ENCODE data around the gene HLA-B.

Gene HLA-B

GRCh38 chr6:31332637-31333602 lies 24.1 kb downstream of the HLA-B start:
- DNase-seq (ENCODE audit: low spot score) = no peak
- no CpG with 5 or more reads among the region's 4 CpGs for WGBS, 2 donors (ENCODE audit: extremely low coverage in 2 of 2, insufficient read length in 2 of 2, insufficient replicate concordance in 1 of 2)

GRCh38 chr6:31328355-31328960 lies 28.5 kb downstream of the HLA-B start:
- no CpG with 5 or more reads among the region's 7 CpGs for WGBS, 2 donors (ENCODE audit: extremely low coverage in 2 of 2, insufficient read length in 2 of 2, insufficient replicate concordance in 1 of 2)
- Histone ChIP-seq H2BK15ac (ENCODE audit: low read length) (no peak overlapping the region), H3K14ac (ENCODE audit: low read length) (no peak overlapping the region), H2AFZ (ENCODE audit: low read length) (no peak overlapping the region), H2BK120ac (ENCODE audit: low read depth, low read length) (no peak overlapping the region), H3K18ac (ENCODE audit: low read length) (no peak overlapping the region), H2BK12ac (ENCODE audit: low read length) (no peak overlapping the region), H3K23ac (ENCODE audit: low read depth, low read length, poor library complexity) (no peak overlapping the region), H3K27me3 (ENCODE audit: control insufficient read depth in 3 of 3, insufficient read depth in 3 of 3, low read depth in 1 of 3, low read length in 3 of 3) (no peaks in the 10 kb centered on the region), H3K9me3 (replicated peaks in 1 of 2; ENCODE audit: control insufficient read depth in 2 of 2, insufficient read depth in 1 of 2, low read depth in 1 of 2, low read length in 2 of 2) (peaks cover 0 to 10% of the 10 kb centered on the region in 2 donors), H4K8ac (ENCODE audit: low read depth, low read length) (no peak overlapping the region), H2BK5ac (ENCODE audit: low read length) (no peak overlapping the region), H3K79me1 (ENCODE audit: low read depth, low read length) (no peaks in the 10 kb centered on the region), H3K27ac (replicated peaks; ENCODE audit: low read length) (no peak overlapping the region), H3K4me1 (ENCODE audit: control insufficient read depth in 2 of 2, insufficient read depth in 1 of 2, low read depth in 1 of 2, low read length in 2 of 2) (no peaks in the 10 kb centered on the region), H2AK5ac (ENCODE audit: low read depth, low read length) (no peak overlapping the region), H4K91ac (ENCODE audit: low read depth, low read length, poor library complexity) (no peak overlapping the region), H3K36me3 (replicated peaks in 1 of 2; ENCODE audit: control insufficient read depth in 2 of 2, insufficient read depth in 2 of 2, low read length in 2 of 2) (no peaks in the 10 kb centered on the region), H3K9ac (ENCODE audit: low read depth, low read length, poor library complexity) (no peak overlapping the region), H3K4ac (ENCODE audit: low read length) (no peak overlapping the region), H3K4me2 (ENCODE audit: insufficient read depth, low read length, poor library complexity, severe bottlenecking) (no peak overlapping the region), H3K4me3 (ENCODE audit: low read length in 2 of 2) (no peak overlapping the region)
- no peak for DNase-seq (ENCODE audit: low spot score)

More at GRCh38 chr6:31332637-31333602, 24.1 kb downstream of the HLA-B start:
- Histone ChIP-seq H3K27ac (replicated peaks; ENCODE audit: low read length) (no peak overlapping the region), H2BK120ac (ENCODE audit: low read depth, low read length) (no peak overlapping the region), H2BK15ac (ENCODE audit: low read length) (no peak overlapping the region), H4K8ac (ENCODE audit: low read depth, low read length) (no peak overlapping the region), H3K23ac (ENCODE audit: low read depth, low read length, poor library complexity) (no peak overlapping the region), H3K4me3 (ENCODE audit: low read length in 2 of 2) (no peak overlapping the region), H3K79me1 (ENCODE audit: low read depth, low read length) (no peaks in the 10 kb centered on the region), H3K36me3 (replicated peaks in 1 of 2; ENCODE audit: control insufficient read depth in 2 of 2, insufficient read depth in 2 of 2, low read length in 2 of 2) (no peaks in the 10 kb centered on the region), H3K4ac (ENCODE audit: low read length) (no peak overlapping the region), H3K18ac (ENCODE audit: low read length) (no peak overlapping the region), H3K9me3 (replicated peaks in 1 of 2; ENCODE audit: control insufficient read depth in 2 of 2, insufficient read depth in 1 of 2, low read depth in 1 of 2, low read length in 2 of 2) (peaks cover 9 to 20% of the 10 kb centered on the region in 2 donors), H2AK5ac (ENCODE audit: low read depth, low read length) (no peak overlapping the region), H3K4me1 (ENCODE audit: control insufficient read depth in 2 of 2, insufficient read depth in 1 of 2, low read depth in 1 of 2, low read length in 2 of 2) (no peaks in the 10 kb centered on the region), H3K27me3 (ENCODE audit: control insufficient read depth in 3 of 3, insufficient read depth in 3 of 3, low read depth in 1 of 3, low read length in 3 of 3) (no peaks in the 10 kb centered on the region), H3K9ac (ENCODE audit: low read depth, low read length, poor library complexity) (no peak overlapping the region), H4K91ac (ENCODE audit: low read depth, low read length, poor library complexity) (no peak overlapping the region), H3K14ac (ENCODE audit: low read length) (no peak overlapping the region), H2BK5ac (ENCODE audit: low read length) (no peak overlapping the region), H2AFZ (ENCODE audit: low read length) (no peak overlapping the region), H2BK12ac (ENCODE audit: low read length) (no peak overlapping the region), H3K4me2 (ENCODE audit: insufficient read depth, low read length, poor library complexity, severe bottlenecking) (no peak overlapping the region)

DNA sequence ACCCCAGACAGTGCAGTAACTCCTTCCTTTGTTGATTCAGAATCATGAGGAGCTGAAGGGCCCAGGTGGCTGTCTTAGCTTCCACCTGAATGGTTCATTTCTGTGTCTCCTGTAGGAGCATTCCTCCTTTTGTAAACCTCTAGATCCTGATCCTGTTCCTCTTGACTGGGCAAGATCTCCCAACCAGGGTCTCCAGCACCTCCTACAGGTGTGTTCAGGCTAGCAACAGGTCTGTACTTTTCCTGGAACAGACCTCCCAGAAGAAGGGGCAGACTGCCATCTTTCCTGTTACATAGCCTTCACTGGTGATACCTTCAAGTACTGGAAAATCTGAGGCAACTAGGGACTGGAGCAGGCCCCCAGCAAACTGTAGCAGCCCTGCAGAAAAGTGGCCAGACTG lies 35.2 kb downstream of the HLA-B start:
- Histone ChIP-seq H2BK120ac (ENCODE audit: low read depth, low read length) (no peak overlapping the region), H3K4me2 (ENCODE audit: insufficient read depth, low read length, poor library complexity, severe bottlenecking) (no peak overlapping the region), H4K8ac (ENCODE audit: low read depth, low read length) (no peak overlapping the region), H3K27ac (replicated peaks; ENCODE audit: low read length) (no peak overlapping the region), H3K4ac (ENCODE audit: low read length) (no peak overlapping the region), H3K23ac (ENCODE audit: low read depth, low read length, poor library complexity) (no peak overlapping the region), H3K4me3 (ENCODE audit: low read length in 2 of 2) (no peak overlapping the region), H2BK15ac (ENCODE audit: low read length) (no peak overlapping the region), H2BK12ac (ENCODE audit: low read length) (no peak overlapping the region), H3K9ac (ENCODE audit: low read depth, low read length, poor library complexity) (no peak overlapping the region), H3K9me3 (replicated peaks in 1 of 2; ENCODE audit: control insufficient read depth in 2 of 2, insufficient read depth in 1 of 2, low read depth in 1 of 2, low read length in 2 of 2) (no peaks in the 10 kb centered on the region), H3K4me1 (ENCODE audit: control insufficient read depth in 2 of 2, insufficient read depth in 1 of 2, low read depth in 1 of 2, low read length in 2 of 2) (no peaks in the 10 kb centered on the region), H3K79me1 (ENCODE audit: low read depth, low read length) (no peaks in the 10 kb centered on the region), H4K91ac (ENCODE audit: low read depth, low read length, poor library complexity) (no peak overlapping the region), H2AFZ (ENCODE audit: low read length) (no peak overlapping the region), H3K18ac (ENCODE audit: low read length) (no peak overlapping the region), H3K36me3 (replicated peaks in 1 of 2; ENCODE audit: control insufficient read depth in 2 of 2, insufficient read depth in 2 of 2, low read length in 2 of 2) (no peaks in the 10 kb centered on the region), H3K14ac (ENCODE audit: low read length) (no peak overlapping the region), H2BK5ac (ENCODE audit: low read length) (no peak overlapping the region), H3K27me3 (ENCODE audit: control insufficient read depth in 3 of 3, insufficient read depth in 3 of 3, low read depth in 1 of 3, low read length in 3 of 3) (no peaks in the 10 kb centered on the region), H2AK5ac (ENCODE audit: low read depth, low read length) (no peak overlapping the region)
- DNase-seq (ENCODE audit: low spot score) = no peak

- no peak overlapping the region for H2BK15ac ChIP-seq (ENCODE audit: low read length)
- H3K27me3 ChIP-seq (ENCODE audit: control insufficient read depth in 3 of 3, insufficient read depth in 3 of 3, low read depth in 1 of 3, low read length in 3 of 3) = no peaks in the 10 kb centered on the region
- H3K4me3 ChIP-seq (ENCODE audit: low read length in 2 of 2) = no peak overlapping the region
- H2AFZ ChIP-seq (ENCODE audit: low read length) = no peak overlapping the region
- H3K18ac ChIP-seq (ENCODE audit: low read length) = no peak overlapping the region
- no CpG with 5 or more reads among the region's 1 CpG for WGBS, 2 donors (ENCODE audit: extremely low coverage in 2 of 2, insufficient read length in 2 of 2, insufficient replicate concordance in 1 of 2)
- H3K23ac ChIP-seq (ENCODE audit: low read depth, low read length, poor library complexity) = no peak overlapping the region
- no peaks in the 10 kb centered on the region for H3K36me3 ChIP-seq (replicated peaks in 1 of 2; ENCODE audit: control insufficient read depth in 2 of 2, insufficient read depth in 2 of 2, low read length in 2 of 2)
- H2BK12ac ChIP-seq (ENCODE audit: low read length) = no peak overlapping the region
- H3K79me1 ChIP-seq (ENCODE audit: low read depth, low read length) = no peaks in the 10 kb centered on the region
- H2BK5ac ChIP-seq (ENCODE audit: low read length) = no peak overlapping the region
- no peak overlapping the region for H4K8ac ChIP-seq (ENCODE audit: low read depth, low read length)
- H3K4me1 ChIP-seq (ENCODE audit: control insufficient read depth in 2 of 2, insufficient read depth in 1 of 2, low read depth in 1 of 2, low read length in 2 of 2) = no peaks in the 10 kb centered on the region
- H3K4me2 ChIP-seq (ENCODE audit: insufficient read depth, low read length, poor library complexity, severe bottlenecking) = no peak overlapping the region
- no peak overlapping the region for H3K14ac ChIP-seq (ENCODE audit: low read length)
- no peak for DNase-seq (ENCODE audit: low spot score)
- H3K9ac ChIP-seq (ENCODE audit: low read depth, low read length, poor library complexity) = no peak overlapping the region
- no peak overlapping the region for H2BK120ac ChIP-seq (ENCODE audit: low read depth, low read length)
- no peak overlapping the region for H3K4ac ChIP-seq (ENCODE audit: low read length)
- H3K9me3 ChIP-seq (replicated peaks in 1 of 2; ENCODE audit: control insufficient read depth in 2 of 2, insufficient read depth in 1 of 2, low read depth in 1 of 2, low read length in 2 of 2) = no peaks in the 10 kb centered on the region
- no peak overlapping the region for H2AK5ac ChIP-seq (ENCODE audit: low read depth, low read length)
- H3K27ac ChIP-seq (replicated peaks; ENCODE audit: low read length) = no peak overlapping the region
- H4K91ac ChIP-seq (ENCODE audit: low read depth, low read length, poor library complexity) = no peak overlapping the region
Observed at GRCh38 chr6:31321005-31321707, 35.8 kb downstream of the HLA-B start.
